ENCODE results near the gene ENTPD7. TPM values are rescaled to one million over a fixed set of nuclear protein-coding genes. Genes with fewer than 3 reads are reported as not detected.

ENTPD7 gene
- total RNA-seq, 1 experiment from 2014 or later: 14.5 TPM

- Histone ChIP-seq H2BK20ac (ENCODE audit: low read depth, low read length, poor library complexity, severe bottlenecking) (no peak overlapping the region), H3K4me2 (ENCODE audit: insufficient read depth, insufficient read length, low read length) (no peak overlapping the region), H2AFZ (ENCODE audit: low read length) (no peak overlapping the region), H3K4ac (ENCODE audit: low read depth, low read length) (no peak overlapping the region), H3K9me3 (ENCODE audit: control insufficient read depth, low read depth, low read length) (no peaks in the 10 kb centered on the region), H3K79me1 (ENCODE audit: insufficient read depth, low read depth, low read length, poor library complexity, severe bottlenecking) (no peaks in the 10 kb centered on the region), H3K27me3 (ENCODE audit: insufficient read depth, low read length) (no peaks in the 10 kb centered on the region; the same call in 1 of the 2 replicates), H3K23me2 (ENCODE audit: insufficient read length, low read depth, low read length, poor library complexity, severe bottlenecking) (no peaks in the 10 kb centered on the region), H2BK5ac (ENCODE audit: insufficient read length, low read length) (no peak overlapping the region), H3K9ac (ENCODE audit: extremely low read depth, insufficient read length, low read length) (no peak overlapping the region), H2AK5ac (ENCODE audit: insufficient read length, low read length) (no peak overlapping the region), H2BK120ac (ENCODE audit: low read depth, low read length, poor library complexity, severe bottlenecking) (no peak overlapping the region), H4K8ac (replicated peaks; ENCODE audit: insufficient read length, low read depth, low read length) (no peak overlapping the region), H2BK15ac (ENCODE audit: low read depth, low read length) (no peak overlapping the region), H3K56ac (ENCODE audit: insufficient read length, low read depth, low read length) (no peak overlapping the region), H4K91ac (ENCODE audit: insufficient read length, low read depth, low read length) (no peak overlapping the region), H3K4me1 (ENCODE audit: insufficient read depth, low read length) (no peaks in the 10 kb centered on the region), H3K27ac (ENCODE audit: insufficient read length, low read depth, low read length) (no peak overlapping the region), H4K20me1 (ENCODE audit: control insufficient read depth, insufficient read depth, insufficient read length) (no peaks in the 10 kb centered on the region), H2BK12ac (ENCODE audit: insufficient read length, low read depth, low read length) (no peak overlapping the region), H3K18ac (ENCODE audit: insufficient read length, low read depth, low read length) (no peak overlapping the region), H3K79me2 (ENCODE audit: insufficient read depth, low read length) (no peaks in the 10 kb centered on the region), H4K5ac (ENCODE audit: insufficient read length, low read depth, low read length) (no peak overlapping the region), H3T11ph (ENCODE audit: low read length) (no peak overlapping the region), H3K23ac (ENCODE audit: insufficient read length, low read depth, low read length) (no peak overlapping the region), H3K14ac (ENCODE audit: insufficient read depth, low read length) (no peak overlapping the region)
- Mint-ChIP-seq H3K4me3 (no peak overlapping the region), H3K27me3 (ENCODE audit: low read depth) (peaks cover 27% of the 10 kb centered on the region), H3K4me1 (no peaks in the 10 kb centered on the region), H3K27ac (no peak overlapping the region), H3K9me3 (peaks cover under 1 to 15% of the 10 kb centered on the region in 2 experiments; a peak in 4 of 5 replicates), H3K36me3 (ENCODE audit: insufficient read depth in 1 of 3, low read depth in 3 of 3) (no peaks in the 10 kb centered on the region; a peak in 1 of 7 replicates)
- WGBS (ENCODE audit: extremely low coverage, insufficient read length, low lambda C conversion rate): no CpG with 5 or more reads among the region's 4 CpGs
- TF ChIP-seq CTCF (conservative IDR thresholded peaks at IDR 0.05): no peak
- DNase-seq: no peak
Measured at GRCh38 chr10:99652800-99653390, 6.4 kb upstream of the ENTPD7 start.
